Smooth muscle cell (in vitro differentiated cells): Measurements from ENCODE around the gene FBXO28. TPM values are rescaled to one million over a fixed set of nuclear protein-coding genes. Genes with fewer than 3 reads are reported as not detected.

Source experiments
- DNase-seq: peaks from one replicate; lab custom pipeline; 2025; ENCODE audit not compliant: unreplicated experiment; lab: John Stamatoyannopoulos, UW
- H2AFZ ChIP-seq: fragments of 200-600 bp; sonication (generic); 2 replicates; pipeline ENCODE4 v1.6.0; 2016; ENCODE audit warnings: antibody characterized with exemption, low read depth, mild to moderate bottlenecking
- H3F3A ChIP-seq: fragments of 200-600 bp; sonication (generic); 2 replicates; pipeline ENCODE4 v1.6.0; 2017; ENCODE audit warnings: antibody characterized with exemption, low read depth
- H3K27ac ChIP-seq: fragments of 200-600 bp; sonication (generic); 2 replicates; pipeline ENCODE4 v1.5.1; 2016; ENCODE audit warnings: low read depth, mild to moderate bottlenecking
- H3K27me3 ChIP-seq: fragments of 200-600 bp; sonication (generic); 2 replicates; pipeline ENCODE4 v1.6.1; 2016; ENCODE audit warnings: low read depth, mild to moderate bottlenecking
- H3K36me3 ChIP-seq: fragments of 200-600 bp; sonication (generic); 2 replicates; pipeline ENCODE4 v1.5.1; 2016; ENCODE audit warnings: low read depth
- H3K4me1 ChIP-seq: fragments of 200-600 bp; sonication (generic); 2 replicates; pipeline ENCODE4 v1.5.1; 2016; ENCODE audit warnings: low read depth
- H3K4me2 ChIP-seq: fragments of 200-600 bp; sonication (generic); 2 replicates; pipeline ENCODE4 v1.6.0; 2016; ENCODE audit warnings: mild to moderate bottlenecking
- H3K4me3 ChIP-seq: fragments of 200-600 bp; sonication (generic); 2 replicates; pipeline ENCODE4 v1.5.1; 2016; ENCODE audit warnings: mild to moderate bottlenecking
- H3K79me2 ChIP-seq: fragments of 200-600 bp; sonication (generic); 2 replicates; pipeline ENCODE4 v1.6.0; 2016; ENCODE audit warnings: low read depth, mild to moderate bottlenecking
- H3K9ac ChIP-seq: fragments of 200-600 bp; sonication (generic); 2 replicates; pipeline ENCODE4 v1.6.0; 2016; ENCODE audit warnings: low read depth
- H3K9me3 ChIP-seq: fragments of 200-600 bp; sonication (generic); replicated peaks from 2 replicates; pipeline ENCODE4 v1.5.1; 2016; ENCODE audit warnings: low read depth
- H4K20me1 ChIP-seq: fragments of 200-600 bp; sonication (generic); 2 replicates; pipeline ENCODE4 v1.6.0; 2016; ENCODE audit warnings: low read depth
- WGBS: methylation state at CpG from one replicate; pipeline ENCODE4 v1.1.7; 2016; ENCODE audit warnings: low lambda C conversion rate; 5-methylcytosine and 5-hydroxymethylcytosine counted together
- polyA plus RNA-seq: library from polyadenylated mRNA; unstranded; fragments of >200 nt; fragmentation: Nextera tagmentation; extraction: Ambion mirVana; gene quantifications from 2 replicates; pipeline ENCODE4 v1.2.1, GENCODE V29; 2016
- total RNA-seq: library from RNA; depleted of rRNA; stranded (reverse); fragments of >200 nt; gene quantifications from 2 replicates; pipeline ENCODE4 v1.2.3, GENCODE V29; 2014
- TF ChIP-seq, protein P1 (sequence below): fragments of 200-600 bp; sonication (generic); IDR thresholded peaks from 2 replicates; pipeline ENCODE4 v1.5.1; 2017; ENCODE audit warnings: borderline replicate concordance, mild to moderate bottlenecking, antibody characterized with exemption; ENCODE audit not compliant: insufficient read depth, poor library complexity, severe bottlenecking

The FBXO28 gene
- total RNA-seq (37.0 and 38.5 TPM in 2 replicates), polyA plus RNA-seq (9.1 and 9.6 TPM in 2 replicates)

GRCh38 chr1:224113918-224114786 lies at the start of gene FBXO28:
Gene FBXO28 (plus strand): TSS chr1:224114111. CDS start chr1:224114130, 19 bp downstream.
- Histone ChIP-seq H3K9me3 (no peaks in the 10 kb centered on the region), H3K4me2 (peak within 1 kb of the TSS; percentile 94), H3K4me1 (peaks cover 19% of the 10 kb centered on the region), H2AFZ (peak within 1 kb of the TSS; percentile 94), H3K36me3 (no peaks in the 10 kb centered on the region), H4K20me1 (peaks cover 39% of the 10 kb centered on the region), H3F3A (no peaks in the 10 kb centered on the region), H3K9ac (peak within 1 kb of the TSS; percentile 96), H3K4me3 (peak within 1 kb of the TSS; percentile 95), H3K27ac (peak within 1 kb of the TSS; percentile 71), H3K27me3 (peaks cover 13% of the 10 kb centered on the region), H3K79me2 (peaks cover 55% of the 10 kb centered on the region)
- TF ChIP-seq, protein P1, sequence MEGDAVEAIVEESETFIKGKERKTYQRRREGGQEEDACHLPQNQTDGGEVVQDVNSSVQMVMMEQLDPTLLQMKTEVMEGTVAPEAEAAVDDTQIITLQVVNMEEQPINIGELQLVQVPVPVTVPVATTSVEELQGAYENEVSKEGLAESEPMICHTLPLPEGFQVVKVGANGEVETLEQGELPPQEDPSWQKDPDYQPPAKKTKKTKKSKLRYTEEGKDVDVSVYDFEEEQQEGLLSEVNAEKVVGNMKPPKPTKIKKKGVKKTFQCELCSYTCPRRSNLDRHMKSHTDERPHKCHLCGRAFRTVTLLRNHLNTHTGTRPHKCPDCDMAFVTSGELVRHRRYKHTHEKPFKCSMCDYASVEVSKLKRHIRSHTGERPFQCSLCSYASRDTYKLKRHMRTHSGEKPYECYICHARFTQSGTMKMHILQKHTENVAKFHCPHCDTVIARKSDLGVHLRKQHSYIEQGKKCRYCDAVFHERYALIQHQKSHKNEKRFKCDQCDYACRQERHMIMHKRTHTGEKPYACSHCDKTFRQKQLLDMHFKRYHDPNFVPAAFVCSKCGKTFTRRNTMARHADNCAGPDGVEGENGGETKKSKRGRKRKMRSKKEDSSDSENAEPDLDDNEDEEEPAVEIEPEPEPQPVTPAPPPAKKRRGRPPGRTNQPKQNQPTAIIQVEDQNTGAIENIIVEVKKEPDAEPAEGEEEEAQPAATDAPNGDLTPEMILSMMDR = no peak
- DNase-seq = peak; percentile 49
- WGBS = 2% methylated on average over 60 of the region's 60 CpGs

GRCh38 chr1:224064150-224064549 lies 49.8 kb upstream of the FBXO28 start:
- Histone ChIP-seq H3K9ac (no peak overlapping the region), H3K4me3 (no peak overlapping the region), H2AFZ (no peak overlapping the region), H3K27ac (no peak overlapping the region), H3K79me2 (no peaks in the 10 kb centered on the region), H3K4me2 (no peak overlapping the region), H3F3A (no peaks in the 10 kb centered on the region), H4K20me1 (no peaks in the 10 kb centered on the region), H3K4me1 (peaks cover 15% of the 10 kb centered on the region), H3K27me3 (peaks cover 4% of the 10 kb centered on the region), H3K36me3 (no peaks in the 10 kb centered on the region), H3K9me3 (no peaks in the 10 kb centered on the region)
- no peak for DNase-seq
- 67% methylated on average over 5 of the region's 5 CpGs for WGBS
- TF ChIP-seq, protein P1 = no peak

DNA sequence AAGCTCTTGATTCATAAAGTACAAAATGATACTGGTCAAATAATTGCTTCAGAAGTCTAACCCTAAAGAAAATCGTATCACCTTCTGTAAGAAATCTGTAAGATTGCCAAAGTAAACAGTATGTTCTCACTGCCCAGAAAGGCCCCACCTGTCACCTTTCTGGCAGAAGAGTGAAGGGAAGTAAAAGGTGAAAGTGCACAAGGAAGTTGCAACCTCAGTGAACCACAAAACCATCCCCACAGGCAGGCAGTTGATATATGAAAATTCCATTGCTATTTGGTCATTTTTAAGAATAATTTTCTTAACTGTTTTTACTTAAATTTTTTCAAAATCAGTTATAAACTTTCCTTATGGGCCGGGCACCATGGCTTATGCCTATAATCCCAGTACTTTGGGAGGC lies 48.5 kb upstream of the FBXO28 start:
- H3K9ac ChIP-seq = no peak overlapping the region
- no peaks in the 10 kb centered on the region for H3F3A ChIP-seq
- no peak overlapping the region for H3K27ac ChIP-seq
- DNase-seq = no peak
- no peak overlapping the region for H3K4me2 ChIP-seq
- H3K4me3 ChIP-seq = no peak overlapping the region
- no peaks in the 10 kb centered on the region for H4K20me1 ChIP-seq
- H3K79me2 ChIP-seq = no peaks in the 10 kb centered on the region
- no peaks in the 10 kb centered on the region for H3K36me3 ChIP-seq
- TF ChIP-seq, protein P1 = no peak
- peaks cover 4% of the 10 kb centered on the region for H3K27me3 ChIP-seq
- WGBS = 79% methylated on average over 2 of the region's 2 CpGs
- peaks cover 19% of the 10 kb centered on the region for H3K4me1 ChIP-seq
- no peaks in the 10 kb centered on the region for H3K9me3 ChIP-seq
- no peak overlapping the region for H2AFZ ChIP-seq
